NB4 (cell line): Measurements from ENCODE around the gene ACACA.

Source experiments
- DNase-seq: peaks from one replicate; pipeline ENCODE4 v3.0.0; 2010; ENCODE audit warnings: low read depth
- H3K4me3 ChIP-seq: one replicate; pipeline ENCODE4 v1.5.1; 2011; ENCODE audit warnings: mild to moderate bottlenecking, low read depth, low read length, moderate library complexity
- MYC ChIP-seq: IDR thresholded peaks from 2 replicates; pipeline ENCODE4 v1.6.1; 2011; ENCODE audit warnings: low read depth, low read length
- POLR2A ChIP-seq: IDR thresholded peaks from 2 replicates; pipeline ENCODE4 v1.6.1; 2011; ENCODE audit warnings: mild to moderate bottlenecking; ENCODE audit not compliant: insufficient read length; ENCODE audit errors: extremely low read depth
- TF ChIP-seq, protein P1 (sequence below): IDR thresholded peaks from 2 replicates; pipeline ENCODE4 v1.6.1; 2011; ENCODE audit warnings: low read depth, low read length
- TF ChIP-seq, protein P2 (sequence below): IDR thresholded peaks from one replicate; pipeline ENCODE4 v1.5.1; 2012; ENCODE audit warnings: low read depth, low read length

Gene ACACA

DNA sequence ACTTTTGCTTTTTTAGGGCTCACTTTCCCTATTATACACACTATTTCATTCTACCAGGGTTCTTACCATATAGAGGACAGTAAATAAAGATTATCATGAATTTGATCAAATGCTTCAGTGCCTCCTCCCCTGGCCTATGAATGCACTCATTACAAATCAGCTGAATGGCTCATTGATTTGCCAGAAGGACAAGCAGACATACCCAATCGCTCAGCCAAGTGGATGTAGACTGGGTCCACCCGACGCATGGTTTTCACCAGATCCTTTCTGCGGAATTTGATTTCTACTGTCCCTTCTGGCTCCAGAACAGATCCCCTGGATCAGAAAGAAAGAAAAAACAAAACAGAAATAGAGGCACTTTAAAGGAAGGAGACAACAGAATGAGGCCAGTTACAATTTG, 295.3 kb downstream of the ACACA start:
- no peak for DNase-seq
- TF ChIP-seq, protein P1, sequence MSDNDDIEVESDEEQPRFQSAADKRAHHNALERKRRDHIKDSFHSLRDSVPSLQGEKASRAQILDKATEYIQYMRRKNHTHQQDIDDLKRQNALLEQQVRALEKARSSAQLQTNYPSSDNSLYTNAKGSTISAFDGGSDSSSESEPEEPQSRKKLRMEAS, result no peak
- TF ChIP-seq MYC (no peak), POLR2A (no peak)
- TF ChIP-seq, protein P2, sequence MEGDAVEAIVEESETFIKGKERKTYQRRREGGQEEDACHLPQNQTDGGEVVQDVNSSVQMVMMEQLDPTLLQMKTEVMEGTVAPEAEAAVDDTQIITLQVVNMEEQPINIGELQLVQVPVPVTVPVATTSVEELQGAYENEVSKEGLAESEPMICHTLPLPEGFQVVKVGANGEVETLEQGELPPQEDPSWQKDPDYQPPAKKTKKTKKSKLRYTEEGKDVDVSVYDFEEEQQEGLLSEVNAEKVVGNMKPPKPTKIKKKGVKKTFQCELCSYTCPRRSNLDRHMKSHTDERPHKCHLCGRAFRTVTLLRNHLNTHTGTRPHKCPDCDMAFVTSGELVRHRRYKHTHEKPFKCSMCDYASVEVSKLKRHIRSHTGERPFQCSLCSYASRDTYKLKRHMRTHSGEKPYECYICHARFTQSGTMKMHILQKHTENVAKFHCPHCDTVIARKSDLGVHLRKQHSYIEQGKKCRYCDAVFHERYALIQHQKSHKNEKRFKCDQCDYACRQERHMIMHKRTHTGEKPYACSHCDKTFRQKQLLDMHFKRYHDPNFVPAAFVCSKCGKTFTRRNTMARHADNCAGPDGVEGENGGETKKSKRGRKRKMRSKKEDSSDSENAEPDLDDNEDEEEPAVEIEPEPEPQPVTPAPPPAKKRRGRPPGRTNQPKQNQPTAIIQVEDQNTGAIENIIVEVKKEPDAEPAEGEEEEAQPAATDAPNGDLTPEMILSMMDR, result no peak
- no peak overlapping the region for H3K4me3 ChIP-seq

DNA sequence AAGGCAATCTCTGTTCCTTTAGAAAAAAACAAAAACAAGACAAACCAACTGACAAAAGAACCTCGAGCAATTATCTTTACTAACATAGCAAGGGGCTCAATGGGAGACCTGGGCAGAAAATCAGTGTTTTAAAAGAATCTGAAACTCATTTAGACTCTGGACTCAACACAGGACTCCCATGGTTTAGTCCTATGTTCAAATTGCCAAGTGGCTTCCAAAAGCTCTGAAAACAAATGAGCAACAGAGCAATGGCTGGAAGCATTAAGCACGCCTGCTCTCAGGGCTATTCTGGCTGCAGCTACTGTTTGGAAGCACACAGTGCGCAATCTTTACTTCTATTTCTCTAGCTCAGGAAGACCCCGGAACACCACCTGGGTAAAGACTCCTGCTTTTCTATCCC, 295.9 kb downstream of the ACACA start:
- DNase-seq, result no peak
- no peak overlapping the region for H3K4me3 ChIP-seq
- TF ChIP-seq POLR2A, result no peak
- no peak for TF ChIP-seq MYC
- TF ChIP-seq, protein P2, result no peak
- TF ChIP-seq, protein P1, result no peak

DNA sequence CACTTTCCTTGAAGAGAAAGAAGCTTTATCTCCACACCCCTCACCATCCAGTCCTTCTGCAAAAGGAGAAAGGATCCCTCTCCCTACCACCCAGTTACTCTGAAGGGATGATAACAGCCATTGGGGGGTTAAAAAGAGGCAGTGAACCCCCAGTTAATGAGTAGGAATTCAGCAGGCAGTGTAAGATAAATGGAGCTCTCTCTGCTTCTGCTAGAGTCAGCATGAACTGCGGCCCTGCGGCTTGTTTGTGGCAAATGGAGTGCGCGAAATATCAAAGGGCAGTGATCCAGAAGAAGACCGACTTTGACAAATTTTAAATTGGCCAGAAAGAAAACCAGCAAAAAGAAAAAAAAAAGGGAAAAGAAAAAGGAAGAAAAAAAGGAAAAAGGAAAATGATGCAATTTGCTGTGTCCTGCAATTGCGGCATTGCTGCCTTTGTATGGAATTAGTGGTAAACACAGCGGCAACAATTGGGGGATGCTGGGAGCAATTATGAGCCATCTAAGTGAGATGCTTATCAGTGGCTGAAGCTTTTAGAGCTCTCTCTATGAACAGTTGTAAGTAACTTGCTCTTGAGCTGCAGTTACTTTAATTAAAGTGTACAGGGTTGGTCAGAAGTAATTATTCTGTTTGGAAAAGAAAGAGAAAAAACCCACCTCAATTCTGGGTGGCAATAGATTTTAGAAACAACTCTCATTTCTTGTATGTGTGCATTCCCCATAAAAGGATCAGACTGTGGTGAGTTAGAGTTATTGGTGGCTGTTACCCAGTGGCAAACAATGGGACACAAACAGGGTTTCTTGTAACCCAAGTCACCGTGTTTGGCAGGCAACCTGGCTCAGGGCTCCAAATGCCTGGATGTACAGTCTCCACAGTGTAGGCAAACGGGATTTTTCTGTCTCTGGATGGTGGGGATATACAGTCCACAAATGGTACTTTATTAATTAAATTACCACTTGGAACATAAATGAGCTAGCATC, 296.6 kb downstream of the ACACA start:
- no peak overlapping the region for H3K4me3 ChIP-seq
- no peak for DNase-seq
- TF ChIP-seq MYC, result no peak
- TF ChIP-seq, protein P1, result no peak
- TF ChIP-seq POLR2A, result no peak
- TF ChIP-seq, protein P2, result no peak

DNA sequence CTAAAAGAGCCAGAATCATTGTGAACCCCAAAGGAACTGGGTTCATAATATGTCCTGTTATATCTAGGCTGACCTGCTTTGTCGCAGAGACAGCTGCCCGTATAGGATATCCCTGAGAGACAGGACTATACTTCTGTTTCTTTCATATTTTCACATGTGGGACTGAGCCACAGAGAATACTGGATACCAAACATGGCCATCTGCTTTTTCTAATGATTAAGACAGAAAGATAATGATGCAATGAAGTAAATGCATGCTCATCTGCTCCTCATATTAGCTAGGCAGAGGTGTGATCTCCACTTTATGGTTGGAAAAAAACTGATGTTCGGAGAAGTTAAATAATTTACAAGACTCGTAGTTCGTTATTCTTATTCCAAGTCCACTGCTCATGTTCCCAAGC, 297.5 kb downstream of the ACACA start:
- TF ChIP-seq, protein P1, result no peak
- TF ChIP-seq MYC, result no peak
- TF ChIP-seq, protein P2, result no peak
- TF ChIP-seq POLR2A, result no peak
- DNase-seq, result no peak
- no peak overlapping the region for H3K4me3 ChIP-seq

DNA sequence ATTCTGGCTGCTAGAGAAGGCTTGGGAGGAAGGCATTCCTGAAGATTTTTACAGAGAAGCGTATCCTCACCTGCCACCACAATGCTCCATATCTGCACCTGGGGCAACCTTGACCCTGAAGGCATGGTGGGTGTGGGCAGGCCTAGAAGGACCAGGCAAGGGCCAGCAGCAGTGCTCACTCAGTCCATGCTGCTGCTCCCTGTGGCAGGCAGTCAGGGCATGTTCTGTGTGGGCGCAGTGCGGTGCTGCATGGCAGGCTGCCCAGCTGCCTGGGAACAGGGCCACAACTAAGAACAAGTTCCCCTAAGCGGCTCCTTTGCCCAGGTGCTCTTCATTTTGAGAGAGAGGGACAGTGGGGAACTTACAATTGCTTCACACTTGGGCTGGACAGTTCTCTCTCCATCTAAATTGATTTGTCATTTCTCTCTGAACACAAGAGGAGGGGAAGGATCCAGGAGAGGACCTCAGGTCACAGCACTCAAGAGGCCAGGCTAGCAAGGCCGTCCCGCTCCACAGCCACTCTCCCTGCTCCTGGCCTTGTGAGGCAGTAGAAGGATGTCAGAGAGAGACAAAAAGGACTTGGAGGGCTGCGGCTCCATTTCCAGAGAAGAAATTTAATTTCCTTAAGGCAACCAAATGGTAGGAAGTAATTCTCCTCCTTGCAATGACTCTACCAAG, 299.1 kb downstream of the ACACA start:
- TF ChIP-seq POLR2A, result no peak
- no peak overlapping the region for H3K4me3 ChIP-seq
- no peak for DNase-seq

DNA sequence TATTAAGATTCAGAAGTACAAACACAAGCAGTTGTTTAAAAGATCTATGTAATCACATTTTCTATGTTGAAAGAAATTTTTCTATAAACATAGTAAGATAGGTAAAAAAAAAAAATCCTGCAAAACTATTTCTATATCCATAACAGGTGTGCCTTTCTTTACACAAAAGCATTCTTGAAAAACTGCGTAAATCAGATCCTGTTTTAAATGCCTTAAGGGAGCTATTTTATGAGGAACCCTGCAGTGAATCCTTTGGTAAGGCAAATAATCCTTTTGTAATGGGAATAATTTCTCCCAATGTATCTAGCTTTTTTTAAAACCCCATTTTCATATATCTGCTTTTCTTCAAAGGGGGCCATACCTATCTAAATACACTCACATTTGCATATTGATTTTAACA, 300.6 kb downstream of the ACACA start:
- DNase-seq, result no peak
- H3K4me3 ChIP-seq, result no peak overlapping the region
- TF ChIP-seq MYC, result no peak

DNA sequence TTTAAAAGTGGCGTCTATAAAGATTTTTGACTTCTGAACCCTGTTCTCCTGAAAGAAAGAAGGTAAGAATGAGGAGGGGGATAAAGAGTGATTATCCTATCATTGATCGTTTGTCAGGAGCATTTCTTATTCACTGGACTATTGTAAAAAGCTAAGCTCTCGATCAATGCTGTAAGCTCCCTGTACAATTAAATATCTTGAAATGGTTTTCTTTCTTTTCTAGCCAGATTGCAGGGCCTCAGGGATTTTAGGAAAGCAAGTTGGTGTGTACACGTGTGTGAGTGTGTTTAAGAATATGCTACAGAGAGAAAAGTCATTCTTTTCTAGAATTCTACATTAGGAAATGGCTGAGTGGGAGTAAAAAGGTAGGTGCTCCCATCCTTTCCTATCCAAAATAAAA, 303.4 kb downstream of the ACACA start:
- H3K4me3 ChIP-seq, result no peak overlapping the region
- TF ChIP-seq POLR2A, result no peak
- TF ChIP-seq, protein P2, result no peak
- TF ChIP-seq, protein P1, result no peak
- no peak for TF ChIP-seq MYC

More for the DNA sequence above, 303.4 kb downstream of the ACACA start:
- DNase-seq, result no peak
